SK-N-SH treated with all-trans-retinoic acid at 6 μM for 48 hours (cell line): ENCODE measurements around the gene MAPK12.
A peak's percentile ranks its signal among the peaks of the same experiment; 100 is the strongest.

Experiments
- ATAC-seq: fragments of 200-7000 bp; cut with Tn5 transposase; 3 replicates; pipeline ENCODE4 v1.9.1; 2020; ENCODE audit warnings: mild to moderate bottlenecking, moderate library complexity
- ARNTL ChIP-seq: fragments of 450-650 bp; formaldehyde crosslinking; IDR thresholded peaks from 2 replicates; pipeline ENCODE4 v1.5.0; 2020; ENCODE audit warnings: low read depth, mild to moderate bottlenecking, moderate library complexity, borderline replicate concordance
- CREB5 ChIP-seq: fragments of 250-450 bp; sonication (Bioruptor Pico); IDR thresholded peaks from 2 replicates; pipeline ENCODE4 v1.5.1; 2020; ENCODE audit warnings: low read depth, mild to moderate bottlenecking, moderate library complexity
- CSRNP3 ChIP-seq: fragments of 250-450 bp; sonication (Bioruptor Pico); IDR thresholded peaks from 2 replicates; pipeline ENCODE4 v1.5.1; 2021; ENCODE audit warnings: mild to moderate bottlenecking, moderate library complexity
- ESRRG ChIP-seq: fragments of 250-450 bp; sonication (Bioruptor Pico); IDR thresholded peaks from 2 replicates; pipeline ENCODE4 v1.6.1; 2021; ENCODE audit warnings: mild to moderate bottlenecking
- GLIS3 ChIP-seq: fragments of 250-450 bp; sonication (Bioruptor Pico); IDR thresholded peaks from 2 replicates; pipeline ENCODE4 v1.5.0; 2020; ENCODE audit warnings: mild to moderate bottlenecking, moderate library complexity
- ISL1 ChIP-seq: fragments of 250-450 bp; sonication (Bioruptor Pico); IDR thresholded peaks from 2 replicates; pipeline ENCODE4 v2.1.2; 2022; ENCODE audit warnings: mild to moderate bottlenecking, moderate library complexity
- OSR1 ChIP-seq: fragments of 250-450 bp; sonication (Bioruptor Pico); IDR thresholded peaks from 2 replicates; pipeline ENCODE4 v1.8.0; 2022; ENCODE audit warnings: moderate library complexity, mild to moderate bottlenecking, inconsistent platforms
- POU6F1 ChIP-seq: fragments of 250-450 bp; sonication (Bioruptor Pico); IDR thresholded peaks from 2 replicates; pipeline ENCODE4 v1.8.0; 2021; ENCODE audit warnings: low read depth, mild to moderate bottlenecking, moderate library complexity, borderline replicate concordance
- PPARA ChIP-seq: fragments of 250-450 bp; sonication (Bioruptor Pico); IDR thresholded peaks from 2 replicates; pipeline ENCODE4 v1.5.0; 2020; ENCODE audit warnings: mild to moderate bottlenecking, borderline replicate concordance
- RARB ChIP-seq: fragments of 250-450 bp; sonication (Bioruptor Pico); IDR thresholded peaks from 2 replicates; pipeline ENCODE4 v1.8.0; 2021; ENCODE audit warnings: mild to moderate bottlenecking, moderate library complexity
- SNAI2 ChIP-seq: fragments of 250-450 bp; sonication (Bioruptor Pico); IDR thresholded peaks from 2 replicates; pipeline ENCODE4 v1.5.0; 2020; ENCODE audit warnings: mild to moderate bottlenecking, moderate library complexity
- TCF4 ChIP-seq: fragments of 250-450 bp; sonication (Bioruptor Pico); IDR thresholded peaks from 2 replicates; pipeline ENCODE4 v1.8.0; 2021; ENCODE audit warnings: mild to moderate bottlenecking, moderate library complexity, borderline replicate concordance
- TOX ChIP-seq: fragments of 250-450 bp; sonication (Bioruptor Pico); IDR thresholded peaks from 2 replicates; pipeline ENCODE4 v1.8.0; 2021; ENCODE audit warnings: mild to moderate bottlenecking, moderate library complexity, borderline replicate concordance
- ZFP3 ChIP-seq: fragments of 250-450 bp; sonication (Bioruptor Pico); IDR thresholded peaks from 2 replicates; pipeline ENCODE4 v1.5.0; 2020; ENCODE audit warnings: mild to moderate bottlenecking, moderate library complexity
- ZFP30 ChIP-seq: fragments of 450-650 bp; formaldehyde crosslinking; IDR thresholded peaks from 2 replicates; pipeline ENCODE4 v1.5.0; 2022; ENCODE audit warnings: mild to moderate bottlenecking, moderate library complexity
- ZNF70 ChIP-seq: fragments of 450-650 bp; formaldehyde crosslinking; IDR thresholded peaks from 2 replicates; pipeline ENCODE4 v1.5.0; 2020; ENCODE audit warnings: mild to moderate bottlenecking, moderate library complexity
- ZNF8 ChIP-seq: fragments of 450-650 bp; formaldehyde crosslinking; IDR thresholded peaks from 2 replicates; pipeline ENCODE4 v1.5.0; 2020; ENCODE audit warnings: mild to moderate bottlenecking, moderate library complexity
- TF ChIP-seq, protein P1 (sequence below): fragments of 250-450 bp; sonication (Bioruptor Pico); IDR thresholded peaks from 2 replicates; pipeline ENCODE4 v1.8.0; 2020; ENCODE audit warnings: mild to moderate bottlenecking, moderate library complexity, borderline replicate concordance
- TF ChIP-seq, protein P2 (sequence below): fragments of 250-450 bp; sonication (Bioruptor Pico); IDR thresholded peaks from 2 replicates; pipeline ENCODE4 v1.5.0; 2020; ENCODE audit warnings: mild to moderate bottlenecking, moderate library complexity

The MAPK12 gene

DNA sequence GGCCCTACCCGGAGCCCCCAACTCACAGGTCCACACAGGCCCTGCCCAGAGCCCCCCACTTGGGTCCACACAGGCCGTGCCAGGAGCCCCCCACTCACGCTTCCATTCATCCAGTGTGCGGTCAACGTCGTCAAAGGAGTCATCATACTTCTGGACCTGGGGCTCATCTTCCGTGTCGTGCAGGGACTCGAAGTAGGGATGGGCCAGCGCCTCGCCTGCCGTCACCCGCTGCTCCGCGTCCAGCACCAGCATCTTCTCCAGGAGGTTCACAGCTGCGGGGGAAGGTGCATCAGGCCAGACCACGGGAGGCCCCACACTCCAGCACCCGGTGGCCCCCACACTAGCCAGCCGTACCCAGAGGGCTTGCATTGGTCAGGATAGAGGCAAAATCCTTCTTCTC, 6.4 kb downstream of the MAPK12 start (continued):
- TF ChIP-seq, protein P1, sequence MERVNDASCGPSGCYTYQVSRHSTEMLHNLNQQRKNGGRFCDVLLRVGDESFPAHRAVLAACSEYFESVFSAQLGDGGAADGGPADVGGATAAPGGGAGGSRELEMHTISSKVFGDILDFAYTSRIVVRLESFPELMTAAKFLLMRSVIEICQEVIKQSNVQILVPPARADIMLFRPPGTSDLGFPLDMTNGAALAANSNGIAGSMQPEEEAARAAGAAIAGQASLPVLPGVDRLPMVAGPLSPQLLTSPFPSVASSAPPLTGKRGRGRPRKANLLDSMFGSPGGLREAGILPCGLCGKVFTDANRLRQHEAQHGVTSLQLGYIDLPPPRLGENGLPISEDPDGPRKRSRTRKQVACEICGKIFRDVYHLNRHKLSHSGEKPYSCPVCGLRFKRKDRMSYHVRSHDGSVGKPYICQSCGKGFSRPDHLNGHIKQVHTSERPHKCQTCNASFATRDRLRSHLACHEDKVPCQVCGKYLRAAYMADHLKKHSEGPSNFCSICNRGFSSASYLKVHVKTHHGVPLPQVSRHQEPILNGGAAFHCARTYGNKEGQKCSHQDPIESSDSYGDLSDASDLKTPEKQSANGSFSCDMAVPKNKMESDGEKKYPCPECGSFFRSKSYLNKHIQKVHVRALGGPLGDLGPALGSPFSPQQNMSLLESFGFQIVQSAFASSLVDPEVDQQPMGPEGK (CRISPR knock-in tag), result no peak

DNA sequence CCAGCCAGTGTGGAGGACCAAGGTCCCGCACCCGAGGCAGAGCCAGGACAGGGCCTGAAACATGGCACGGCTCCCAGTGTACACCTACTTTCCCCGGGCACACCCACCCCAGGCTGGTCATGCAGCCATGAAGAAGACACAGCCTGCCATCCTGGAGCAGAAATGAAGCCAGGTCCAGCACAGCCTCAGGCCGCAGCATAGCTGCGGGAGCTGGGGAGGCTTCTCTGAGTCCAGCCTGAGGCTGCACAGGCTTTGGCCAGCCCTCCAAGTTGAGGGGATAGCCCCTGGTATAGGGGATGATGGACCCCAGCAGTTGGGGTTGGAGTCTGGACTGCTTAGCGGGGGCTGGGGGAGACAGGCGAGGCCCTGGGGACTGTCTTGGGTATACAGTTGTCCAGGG, 7.5 kb downstream of the MAPK12 start:
- TF ChIP-seq SNAI2, result no peak
- no peak for TF ChIP-seq ZFP3 (CRISPR knock-in tag)
- no peak for TF ChIP-seq ESRRG (CRISPR knock-in tag)
- TF ChIP-seq RARB (CRISPR knock-in tag), result no peak
- TF ChIP-seq, all 23 proteins: peak for 0
- no peak for ATAC-seq

GRCh38 chr22:50253046-50253915, 8.2 kb downstream of the MAPK12 start:
- no peak for ATAC-seq
- TF ChIP-seq, protein P2, sequence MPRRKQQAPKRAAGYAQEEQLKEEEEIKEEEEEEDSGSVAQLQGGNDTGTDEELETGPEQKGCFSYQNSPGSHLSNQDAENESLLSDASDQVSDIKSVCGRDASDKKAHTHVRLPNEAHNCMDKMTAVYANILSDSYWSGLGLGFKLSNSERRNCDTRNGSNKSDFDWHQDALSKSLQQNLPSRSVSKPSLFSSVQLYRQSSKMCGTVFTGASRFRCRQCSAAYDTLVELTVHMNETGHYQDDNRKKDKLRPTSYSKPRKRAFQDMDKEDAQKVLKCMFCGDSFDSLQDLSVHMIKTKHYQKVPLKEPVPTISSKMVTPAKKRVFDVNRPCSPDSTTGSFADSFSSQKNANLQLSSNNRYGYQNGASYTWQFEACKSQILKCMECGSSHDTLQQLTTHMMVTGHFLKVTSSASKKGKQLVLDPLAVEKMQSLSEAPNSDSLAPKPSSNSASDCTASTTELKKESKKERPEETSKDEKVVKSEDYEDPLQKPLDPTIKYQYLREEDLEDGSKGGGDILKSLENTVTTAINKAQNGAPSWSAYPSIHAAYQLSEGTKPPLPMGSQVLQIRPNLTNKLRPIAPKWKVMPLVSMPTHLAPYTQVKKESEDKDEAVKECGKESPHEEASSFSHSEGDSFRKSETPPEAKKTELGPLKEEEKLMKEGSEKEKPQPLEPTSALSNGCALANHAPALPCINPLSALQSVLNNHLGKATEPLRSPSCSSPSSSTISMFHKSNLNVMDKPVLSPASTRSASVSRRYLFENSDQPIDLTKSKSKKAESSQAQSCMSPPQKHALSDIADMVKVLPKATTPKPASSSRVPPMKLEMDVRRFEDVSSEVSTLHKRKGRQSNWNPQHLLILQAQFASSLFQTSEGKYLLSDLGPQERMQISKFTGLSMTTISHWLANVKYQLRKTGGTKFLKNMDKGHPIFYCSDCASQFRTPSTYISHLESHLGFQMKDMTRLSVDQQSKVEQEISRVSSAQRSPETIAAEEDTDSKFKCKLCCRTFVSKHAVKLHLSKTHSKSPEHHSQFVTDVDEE (CRISPR knock-in tag), result no peak
- TF ChIP-seq TCF4 (no peak), ZFP3 (CRISPR knock-in tag) (no peak), CREB5 (no peak), ZFP30 (no peak), ARNTL (CRISPR knock-in tag) (no peak), RARB (CRISPR knock-in tag) (no peak)

GRCh38 chr22:50252082-50253045, 9.1 kb downstream of the MAPK12 start:
- peak; percentile 77 for ATAC-seq
- TF ChIP-seq CSRNP3 (CRISPR knock-in tag) (no peak), ISL1 (CRISPR knock-in tag) (no peak), ZFP3 (CRISPR knock-in tag) (no peak), ZNF8 (no peak), ZNF70 (CRISPR knock-in tag) (no peak), ESRRG (CRISPR knock-in tag) (no peak), OSR1 (no peak), PPARA (CRISPR knock-in tag) (no peak), ARNTL (CRISPR knock-in tag) (no peak), SNAI2 (no peak), TOX (no peak), TCF4 (no peak), GLIS3 (CRISPR knock-in tag) (no peak), POU6F1 (CRISPR knock-in tag) (no peak)
- TF ChIP-seq, protein P2 (CRISPR knock-in tag), result no peak
